Activated naive CD8-positive, alpha-beta T cell treated with anti-CD3 and anti-CD28 coated beads, Interleukin-2, amount 10 ng/mL, durations not matched to agents 7 days and 5 days (primary cell): Measurements from ENCODE around the gene TRDMT1. TPM values are rescaled to one million over a fixed set of nuclear protein-coding genes. Genes with fewer than 3 reads are reported as not detected.
A peak's percentile ranks its signal among the peaks of the same experiment; 100 is the strongest.
"Not testable (repeated sequence)": the region's sequence is repeated elsewhere in the genome, so short reads cannot be mapped to it uniquely, and the experiment has no call there.

ENCODE experiments used
- ATAC-seq: fragments of 150-1000 bp; cut with Tn5 transposase; one replicate; pipeline ENCODE4 v1.10.0; 2021; ENCODE audit warnings: low read depth, moderate library complexity
- POLR2A ChIA-PET: fragments of 350-600 bp; sonication (Branson Sonifier 250); formaldehyde crosslinking; loops from one replicate; lab custom pipeline; 2021; ENCODE audit warnings: antibody characterized with exemption; lab: Charles Lee
- DNase-seq: peaks from one replicate; pipeline ENCODE4 v3.0.0; 2021
- H3K27ac Mint-ChIP-seq: one replicate; pipeline ENCODE4 v1.8.0; 2022; ENCODE audit warnings: mild to moderate bottlenecking, mixed read lengths
- H3K27me3 Mint-ChIP-seq: one replicate; pipeline ENCODE4 v1.8.0; 2022; ENCODE audit warnings: mild to moderate bottlenecking, moderate library complexity, mixed read lengths
- H3K36me3 Mint-ChIP-seq: one replicate; pipeline ENCODE4 v1.8.0; 2021; ENCODE audit warnings: mild to moderate bottlenecking, mixed read lengths
- H3K4me1 Mint-ChIP-seq: one replicate; pipeline ENCODE4 v1.8.0; 2021; ENCODE audit warnings: mixed read lengths
- H3K4me3 Mint-ChIP-seq: one replicate; pipeline ENCODE4 v1.8.0; 2022; ENCODE audit warnings: mild to moderate bottlenecking, moderate library complexity, mixed read lengths
- H3K9me3 Mint-ChIP-seq: one replicate; pipeline ENCODE4 v1.8.0; 2021; ENCODE audit warnings: mixed read lengths
- total RNA-seq, 2 experiments: library from RNA; stranded (reverse); gene quantifications; one replicate each; pipeline ENCODE4 v1.2.3, GENCODE V29; 2021

TRDMT1 gene
- total RNA-seq, 2 experiments from 2014 or later = 15.3 to 17.1 TPM

DNA sequence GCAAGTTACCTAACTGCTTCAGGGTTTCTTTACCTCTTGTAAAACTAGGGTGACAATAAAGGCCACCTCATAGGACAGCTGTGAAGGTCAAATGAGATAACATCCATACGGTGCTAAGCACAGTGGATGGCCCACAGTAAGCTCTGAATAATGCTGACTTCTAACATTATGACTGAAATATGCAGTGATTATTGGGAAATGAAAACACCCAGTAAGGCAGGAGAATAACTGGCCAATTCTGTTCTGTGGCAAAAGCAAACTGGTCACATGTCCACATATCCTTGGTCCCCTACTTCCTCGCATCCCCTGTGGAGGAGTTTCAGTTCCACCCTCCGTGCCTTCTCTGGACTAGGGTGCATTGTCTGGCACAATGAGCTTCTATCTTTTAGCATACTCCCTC lies 73.2 kb downstream of the TRDMT1 start:
- no peak for DNase-seq
- H3K36me3 Mint-ChIP-seq = peaks cover 5% of the 10 kb centered on the region
- no peak overlapping the region for H3K4me3 Mint-ChIP-seq
- no peak overlapping the region for H3K27ac Mint-ChIP-seq
- peaks cover 21% of the 10 kb centered on the region for H3K4me1 Mint-ChIP-seq
- H3K27me3 Mint-ChIP-seq = no peaks in the 10 kb centered on the region
- ATAC-seq = no peak
- H3K9me3 Mint-ChIP-seq = no peaks in the 10 kb centered on the region
- POLR2A ChIA-PET = no interaction called here

DNA sequence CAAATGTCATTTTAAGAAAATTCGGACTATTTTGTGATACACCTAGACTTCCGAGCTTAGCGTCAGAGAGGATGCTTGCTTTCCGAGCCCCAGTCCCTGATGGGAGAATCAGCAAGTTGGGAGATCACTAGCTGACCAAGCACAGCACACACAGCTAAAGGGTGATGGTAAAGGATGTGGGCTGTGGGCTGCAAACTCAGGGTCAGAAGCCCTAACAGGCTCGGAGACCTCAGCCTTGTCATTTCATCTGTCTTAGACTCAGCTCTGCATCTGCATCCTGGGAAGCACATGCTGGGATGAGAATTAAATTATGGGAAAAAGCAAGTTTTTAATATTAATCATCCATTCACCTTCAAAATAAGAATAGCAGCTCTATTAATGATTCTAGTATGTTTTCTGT lies 75.1 kb downstream of the TRDMT1 start:
- peaks cover 5% of the 10 kb centered on the region for H3K36me3 Mint-ChIP-seq
- no peaks in the 10 kb centered on the region for H3K27me3 Mint-ChIP-seq
- POLR2A ChIA-PET = interaction anchor here (1.2 kb wide), 1 partner anchor 104 kb away, joined by 5 read pairs; no protein-coding TSS in a partner anchor
- no peak overlapping the region for H3K4me3 Mint-ChIP-seq
- peak; percentile 65 for ATAC-seq
- H3K9me3 Mint-ChIP-seq = no peaks in the 10 kb centered on the region
- DNase-seq = no peak
- H3K27ac Mint-ChIP-seq = no peak overlapping the region
- peaks cover 17% of the 10 kb centered on the region for H3K4me1 Mint-ChIP-seq

DNA sequence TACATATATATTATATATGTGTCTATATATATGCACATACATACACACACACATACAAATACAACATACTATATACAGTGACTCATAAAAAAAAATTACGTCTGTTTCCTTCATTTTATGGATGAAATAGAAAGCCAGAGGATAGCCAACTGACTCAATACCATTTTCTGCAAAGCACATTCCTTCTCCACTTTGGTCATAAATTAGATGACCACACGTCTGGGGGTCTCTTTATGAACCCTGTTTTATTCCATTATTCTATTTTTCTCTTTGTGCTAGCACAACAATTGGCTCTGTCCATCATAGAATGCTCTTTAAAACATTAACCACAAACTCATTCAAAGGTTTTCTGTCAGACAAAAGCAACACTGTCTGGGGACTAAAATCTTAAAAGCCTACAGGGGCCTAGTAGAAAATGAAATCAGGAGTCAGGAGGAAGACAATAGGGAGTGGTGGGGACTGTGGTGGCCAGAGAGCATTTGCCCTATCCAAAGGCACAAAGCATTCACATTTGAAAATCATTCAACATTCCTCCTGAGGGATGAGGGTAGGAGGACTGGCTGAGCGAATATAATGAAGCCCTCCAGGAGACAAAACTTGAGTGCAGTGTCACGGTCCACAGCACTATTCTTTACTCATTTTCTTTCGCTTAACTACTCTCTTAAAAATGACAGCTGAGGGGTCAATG lies 76.1 kb downstream of the TRDMT1 start:
- ATAC-seq (no peak), DNase-seq (no peak)
- POLR2A ChIA-PET = no interaction called here
- H3K27ac Mint-ChIP-seq = no peak overlapping the region
- peaks cover 10% of the 10 kb centered on the region for H3K36me3 Mint-ChIP-seq
- H3K4me3 Mint-ChIP-seq = no peak overlapping the region
- H3K4me1 Mint-ChIP-seq = peaks cover 17% of the 10 kb centered on the region
- no peaks in the 10 kb centered on the region for H3K27me3 Mint-ChIP-seq
- no peaks in the 10 kb centered on the region for H3K9me3 Mint-ChIP-seq

DNA sequence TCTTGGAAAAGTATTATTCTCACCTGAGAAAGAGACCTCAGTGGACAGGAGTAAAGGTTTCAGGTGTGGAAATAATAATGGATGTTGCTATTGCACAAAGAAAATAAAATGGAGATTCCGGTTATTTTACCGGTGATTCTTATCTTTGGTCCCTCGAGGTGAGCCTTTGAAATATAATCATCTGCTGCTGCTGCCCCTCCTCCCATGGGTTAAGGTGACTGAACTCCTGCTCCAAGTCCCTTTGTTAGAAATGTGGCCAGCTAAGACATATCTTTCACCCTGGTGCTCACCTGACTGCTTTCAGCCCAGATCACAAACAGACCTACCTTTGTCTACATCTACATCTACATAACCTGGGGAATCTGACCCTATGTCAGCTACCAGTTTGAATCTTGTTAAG lies 77.5 kb downstream of the TRDMT1 start:
- no peaks in the 10 kb centered on the region for H3K27me3 Mint-ChIP-seq
- no peaks in the 10 kb centered on the region for H3K9me3 Mint-ChIP-seq
- ATAC-seq (no peak), DNase-seq (no peak)
- H3K27ac Mint-ChIP-seq = no peak overlapping the region
- POLR2A ChIA-PET = no interaction called here
- H3K4me3 Mint-ChIP-seq = no peak overlapping the region
- H3K36me3 Mint-ChIP-seq = peaks cover 10% of the 10 kb centered on the region
- peaks cover 17% of the 10 kb centered on the region for H3K4me1 Mint-ChIP-seq

DNA sequence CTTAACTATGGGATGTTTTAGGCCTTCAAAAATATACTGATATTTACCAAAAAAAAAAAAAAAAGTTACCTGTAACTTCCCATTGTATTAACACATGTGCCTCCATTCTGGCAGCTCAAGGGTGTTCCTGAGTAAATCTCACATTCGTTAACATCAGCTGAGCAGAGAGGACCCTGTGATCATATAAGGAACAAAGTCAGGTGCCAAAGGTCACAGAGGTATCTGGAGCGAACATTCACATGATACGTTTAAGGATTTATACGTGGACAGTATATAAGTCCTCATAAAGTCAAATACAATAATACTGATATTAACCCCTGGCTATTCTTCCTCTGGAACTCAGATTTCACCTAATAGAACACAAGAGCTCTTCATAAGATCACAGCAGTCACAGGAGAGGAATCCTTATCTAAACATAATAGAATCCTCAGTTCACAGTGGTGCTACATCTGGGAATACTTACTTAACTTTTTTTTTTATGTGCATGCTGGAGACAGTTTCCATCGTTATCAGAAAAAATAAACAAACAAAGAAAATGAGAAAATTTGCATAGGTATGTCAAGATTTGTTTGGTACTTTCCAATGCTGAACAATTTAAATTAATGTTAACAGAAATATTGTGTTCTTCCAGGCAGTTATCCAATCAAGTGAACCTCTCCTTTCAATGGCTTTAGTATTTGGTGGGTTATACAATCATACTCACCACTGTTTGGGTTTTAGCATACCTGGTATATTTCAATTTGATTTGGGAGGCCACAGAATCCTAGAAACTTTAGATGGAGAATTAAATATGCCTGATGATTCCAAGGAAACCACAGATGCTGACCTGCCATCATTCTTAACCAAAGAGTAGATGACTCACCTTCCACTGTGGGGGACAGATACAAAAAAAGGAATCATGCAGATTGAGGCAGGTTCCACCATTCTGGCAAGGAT lies 78.5 kb downstream of the TRDMT1 start:
- H3K9me3 Mint-ChIP-seq = no peaks in the 10 kb centered on the region
- POLR2A ChIA-PET = interaction anchor here (1.3 kb wide), 1 partner anchor 107 kb away, joined by 7 read pairs; no protein-coding TSS in a partner anchor
- H3K4me1 Mint-ChIP-seq = peaks cover 17% of the 10 kb centered on the region

DNA sequence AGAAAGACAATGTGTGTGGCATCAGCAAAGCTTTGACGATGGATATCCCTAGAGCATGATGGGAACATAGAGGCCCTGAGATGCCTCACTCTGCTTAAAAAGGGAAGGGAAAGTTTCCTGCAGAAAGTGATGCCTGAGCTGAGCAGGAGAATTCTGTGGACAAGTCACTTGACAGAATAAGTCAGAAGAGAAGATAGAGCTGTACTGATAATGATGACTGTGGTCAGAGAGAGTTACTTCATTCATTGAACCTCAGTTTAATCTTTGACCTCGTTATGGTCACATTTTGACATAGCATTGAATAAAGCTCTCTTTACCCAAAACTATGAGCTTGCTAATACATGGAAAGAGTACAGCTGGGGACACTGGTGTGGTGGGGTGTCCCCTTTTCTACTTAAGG lies 79.4 kb downstream of the TRDMT1 start:
- POLR2A ChIA-PET = interaction anchor here (1.3 kb wide), 1 partner anchor 108 kb away, joined by 7 read pairs; no protein-coding TSS in a partner anchor
- Mint-ChIP-seq H3K36me3 (peaks cover 8% of the 10 kb centered on the region), H3K27ac (no peak overlapping the region), H3K27me3 (no peaks in the 10 kb centered on the region), H3K4me1 (peaks cover 14% of the 10 kb centered on the region), H3K9me3 (no peaks in the 10 kb centered on the region), H3K4me3 (no peak overlapping the region)
- no peak for DNase-seq
- no peak for ATAC-seq

More for the DNA sequence above, 78.5 kb downstream of the TRDMT1 start:
- peaks cover 10% of the 10 kb centered on the region for H3K36me3 Mint-ChIP-seq
- H3K27me3 Mint-ChIP-seq = no peaks in the 10 kb centered on the region
- ATAC-seq (no peak), DNase-seq (no peak)
- H3K4me3 Mint-ChIP-seq = no peak overlapping the region
- no peak overlapping the region for H3K27ac Mint-ChIP-seq

DNA sequence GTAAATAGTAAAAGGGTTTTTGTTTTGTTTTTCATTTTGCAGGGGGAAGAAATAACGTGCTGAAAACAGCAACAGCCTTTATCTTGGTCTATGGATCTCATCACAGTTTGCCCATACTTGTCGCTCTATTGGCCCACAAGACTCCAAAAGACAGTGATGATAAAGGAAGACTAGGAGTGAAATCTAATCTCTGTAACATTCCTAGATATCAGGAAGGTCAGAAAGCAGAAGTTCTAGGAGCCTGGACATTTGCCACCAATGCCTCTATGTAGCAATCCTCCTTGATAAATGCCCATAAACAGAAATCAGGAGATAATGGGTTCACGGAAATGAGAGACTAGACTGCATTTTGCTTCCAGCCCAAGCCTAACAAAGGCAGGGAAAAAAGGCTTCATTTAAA lies 80.8 kb downstream of the TRDMT1 start:
- Mint-ChIP-seq H3K9me3 (no peaks in the 10 kb centered on the region), H3K36me3 (peaks cover 5% of the 10 kb centered on the region), H3K27ac (no peak overlapping the region), H3K4me3 (no peak overlapping the region), H3K4me1 (peaks cover 4% of the 10 kb centered on the region), H3K27me3 (no peaks in the 10 kb centered on the region)
- POLR2A ChIA-PET = no interaction called here
- DNase-seq (no peak), ATAC-seq (no peak)

DNA sequence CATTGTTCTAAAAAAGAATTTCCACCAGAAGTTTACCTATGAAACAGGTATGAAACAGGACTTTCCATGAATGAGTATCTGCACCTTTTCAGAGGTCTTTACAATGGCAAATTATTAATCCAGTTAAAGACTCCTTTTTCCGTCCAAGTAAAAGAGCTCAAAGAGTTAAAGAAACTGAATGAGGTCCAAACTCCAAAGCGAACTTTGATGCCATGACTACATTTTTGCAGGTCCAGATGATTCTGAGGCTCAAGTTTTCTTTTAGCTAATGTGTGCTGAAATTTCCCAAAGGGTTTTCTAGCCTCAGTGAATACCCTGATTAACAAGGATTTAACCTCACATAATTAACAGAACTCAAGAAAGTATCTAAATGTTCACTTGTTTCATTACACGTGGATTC lies 81.6 kb downstream of the TRDMT1 start:
- H3K27me3 Mint-ChIP-seq = no peaks in the 10 kb centered on the region
- H3K4me1 Mint-ChIP-seq = peaks cover 7% of the 10 kb centered on the region
- DNase-seq = no peak
- no peak overlapping the region for H3K27ac Mint-ChIP-seq
- peaks cover 8% of the 10 kb centered on the region for H3K36me3 Mint-ChIP-seq
- no peak overlapping the region for H3K4me3 Mint-ChIP-seq
- POLR2A ChIA-PET = no interaction called here
- no peaks in the 10 kb centered on the region for H3K9me3 Mint-ChIP-seq
- ATAC-seq = no peak

DNA sequence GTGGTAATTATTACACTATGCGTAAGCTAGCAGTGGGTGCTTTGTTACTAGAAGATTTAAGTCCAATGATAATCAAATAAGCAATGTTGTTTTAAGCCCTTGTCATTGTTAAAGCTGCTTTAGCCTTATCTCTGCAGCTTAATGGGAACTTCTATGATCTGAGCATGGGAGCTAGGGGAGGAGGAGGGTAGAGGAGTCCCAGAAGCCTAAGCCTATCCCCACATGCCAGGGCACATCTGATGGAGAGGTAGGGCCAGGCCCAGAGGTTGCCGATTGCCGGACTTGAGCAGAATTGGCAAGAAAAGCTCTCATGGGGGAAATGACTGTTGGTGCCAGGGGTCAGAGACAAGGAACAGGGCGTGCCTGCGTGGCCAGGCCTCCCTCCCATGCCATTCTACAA lies 85.3 kb downstream of the TRDMT1 start:
- Mint-ChIP-seq H3K27me3 (no peaks in the 10 kb centered on the region), H3K36me3 (peaks cover 8% of the 10 kb centered on the region), H3K4me1 (peaks cover 3% of the 10 kb centered on the region), H3K27ac (no peak overlapping the region), H3K4me3 (no peak overlapping the region), H3K9me3 (no peaks in the 10 kb centered on the region)
- ATAC-seq (no peak), DNase-seq (no peak)
- POLR2A ChIA-PET = no interaction called here

DNA sequence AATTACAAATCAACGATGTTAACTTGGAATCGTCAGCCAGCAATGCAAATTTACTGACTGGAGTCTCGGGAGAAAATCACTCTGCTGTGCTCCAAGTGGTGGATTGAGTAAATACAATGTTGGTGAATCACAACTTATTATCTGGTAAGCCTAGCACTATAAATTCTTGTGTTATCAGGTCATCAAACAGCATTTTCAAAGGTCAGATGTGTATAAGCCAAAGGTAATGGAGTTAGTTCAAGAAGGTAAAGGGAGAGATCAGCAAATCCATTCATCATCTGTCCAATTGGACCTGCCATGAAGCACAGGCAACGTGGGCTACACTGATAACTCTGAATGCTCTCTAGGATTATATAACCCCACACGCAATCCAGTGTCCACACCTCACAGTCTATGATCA lies 85.8 kb downstream of the TRDMT1 start:
- peaks cover 3% of the 10 kb centered on the region for H3K4me1 Mint-ChIP-seq
- POLR2A ChIA-PET = no interaction called here
- peaks cover 10% of the 10 kb centered on the region for H3K36me3 Mint-ChIP-seq
- DNase-seq (no peak), ATAC-seq (no peak)
- no peak overlapping the region for H3K4me3 Mint-ChIP-seq
- no peak overlapping the region for H3K27ac Mint-ChIP-seq
- no peaks in the 10 kb centered on the region for H3K27me3 Mint-ChIP-seq
- no peaks in the 10 kb centered on the region for H3K9me3 Mint-ChIP-seq

DNA sequence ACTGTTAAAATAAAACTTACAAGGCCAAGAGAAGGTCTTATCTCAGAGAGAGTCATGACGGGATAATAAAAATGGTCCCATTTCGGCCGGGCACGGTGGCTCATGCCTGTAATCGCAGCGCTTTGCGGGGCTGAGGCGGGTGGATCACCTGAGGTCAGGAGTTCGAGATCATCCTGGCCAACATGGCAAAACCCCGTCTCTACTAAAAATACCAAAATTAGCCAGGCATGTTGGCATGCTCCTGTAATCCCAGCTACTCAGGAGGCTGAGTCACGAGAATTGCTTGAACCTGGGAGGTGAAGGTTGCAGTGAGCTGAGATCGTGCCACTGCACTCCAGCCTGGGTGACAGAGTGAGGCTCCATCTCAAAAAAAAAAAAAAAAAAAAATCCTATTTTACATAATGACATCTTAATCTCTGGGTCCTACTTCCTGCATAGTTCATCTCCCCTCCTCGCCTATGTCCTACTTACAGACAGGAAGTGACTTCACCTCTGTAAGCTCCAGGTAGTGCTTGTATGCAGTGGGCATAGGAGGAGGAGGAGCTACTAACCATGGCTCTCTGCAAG lies 86.5 kb downstream of the TRDMT1 start:
- H3K4me3 Mint-ChIP-seq, DNase-seq, H3K4me1 Mint-ChIP-seq, H3K27me3 Mint-ChIP-seq, H3K27ac Mint-ChIP-seq, POLR2A ChIA-PET, H3K36me3 Mint-ChIP-seq, H3K9me3 Mint-ChIP-seq: not testable (repeated sequence)
- ATAC-seq = peak; percentile 96

DNA sequence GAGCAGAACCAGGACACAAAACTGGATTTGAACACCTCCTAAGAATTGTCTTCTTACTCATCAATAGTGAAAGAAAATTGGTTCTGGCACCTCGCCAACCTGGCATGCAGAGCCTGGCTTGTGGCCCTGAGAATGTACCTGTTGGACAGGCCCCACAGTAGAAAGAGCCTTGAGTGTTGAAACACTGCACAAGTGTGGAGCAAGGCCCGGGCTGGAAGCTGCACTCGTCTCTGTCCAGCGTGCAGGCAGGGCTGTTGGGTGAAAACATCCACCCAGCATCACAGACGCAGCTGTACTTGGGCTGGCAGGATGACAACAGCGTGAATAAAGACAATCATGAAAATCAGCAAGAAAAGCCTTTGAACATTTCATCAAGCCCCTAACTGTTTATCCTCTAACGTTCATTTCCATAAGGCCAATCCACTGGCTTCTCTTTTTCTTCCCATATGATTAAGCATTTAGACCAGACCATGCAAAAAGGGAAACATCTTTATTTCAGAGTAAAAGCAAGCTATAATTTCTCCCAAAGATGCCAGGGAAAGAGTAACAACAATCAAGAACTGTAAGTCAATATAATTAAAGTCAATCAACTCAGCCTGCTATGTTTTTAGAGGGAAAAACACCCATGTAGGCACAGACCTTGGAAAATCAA lies 87.5 kb downstream of the TRDMT1 start:
- DNase-seq (no peak), ATAC-seq (no peak)
- Mint-ChIP-seq H3K27me3 (no peaks in the 10 kb centered on the region), H3K9me3 (no peaks in the 10 kb centered on the region), H3K27ac (no peak overlapping the region), H3K36me3 (peaks cover 6% of the 10 kb centered on the region), H3K4me1 (peaks cover 7% of the 10 kb centered on the region), H3K4me3 (no peak overlapping the region)
- POLR2A ChIA-PET = no interaction called here

DNA sequence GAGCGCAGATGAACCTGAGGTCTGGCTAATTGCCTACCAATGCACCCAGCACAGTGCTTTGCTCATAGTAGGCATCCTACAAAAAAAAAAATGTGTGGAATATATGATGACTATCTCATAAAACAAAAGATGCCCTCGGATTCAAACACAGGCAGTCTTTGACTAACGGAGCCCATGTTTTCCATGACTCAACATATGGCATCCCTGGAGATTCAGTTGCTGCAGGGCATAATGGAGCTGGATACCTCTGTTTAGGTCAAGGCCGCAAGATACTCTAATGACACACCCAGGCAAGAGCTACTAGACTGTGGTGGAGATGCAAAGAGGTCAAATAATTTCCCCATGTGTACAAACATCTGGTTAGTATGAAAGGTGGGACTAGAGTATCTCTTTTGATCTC lies 88.1 kb downstream of the TRDMT1 start:
- POLR2A ChIA-PET = no interaction called here
- Mint-ChIP-seq H3K4me1 (peaks cover 7% of the 10 kb centered on the region), H3K27ac (no peak overlapping the region), H3K27me3 (no peaks in the 10 kb centered on the region), H3K9me3 (no peaks in the 10 kb centered on the region), H3K4me3 (no peak overlapping the region), H3K36me3 (peaks cover 6% of the 10 kb centered on the region)
- ATAC-seq (no peak), DNase-seq (no peak)
